CD8-positive, alpha-beta memory T cell (primary cell): ENCODE results near the gene C1QTNF12. TPM values are rescaled to one million over a fixed set of nuclear protein-coding genes. Genes with fewer than 3 reads are reported as not detected.

ENCODE experiments used
- CTCF ChIA-PET: fragments of 350-600 bp; sonication (Branson Sonifier 250); formaldehyde crosslinking; loops from one replicate; lab custom pipeline; 2021; ENCODE audit warnings: antibody characterized with exemption; lab: Charles Lee
- POLR2A ChIA-PET: fragments of 350-600 bp; sonication (Branson Sonifier 250); formaldehyde crosslinking; loops from one replicate; lab custom pipeline; 2021; ENCODE audit warnings: antibody characterized with exemption; lab: Charles Lee
- DNase-seq, 5 donors: peaks; one replicate each; pipeline versions ENCODE4 v3.0.0 to v3.0.0-alpha.2; 2020 to 2022; ENCODE audit warnings: mixed read lengths in 1 of 5
- H3K27ac ChIP-seq: one replicate; pipeline ENCODE4 v1.7.0; 2013; ENCODE audit warnings: low read depth, mild to moderate bottlenecking, low read length, moderate library complexity
- H3K27me3 ChIP-seq: 2 replicates; pipeline ENCODE4 v1.7.0; 2013; ENCODE audit warnings: low read length, mild to moderate bottlenecking; ENCODE audit not compliant: insufficient read depth, poor library complexity, severe bottlenecking
- H3K36me3 ChIP-seq: 2 replicates; pipeline ENCODE4 v1.7.0; 2013; ENCODE audit warnings: mild to moderate bottlenecking, low read length, moderate library complexity; ENCODE audit not compliant: insufficient read depth
- H3K4me1 ChIP-seq: 2 replicates; pipeline ENCODE4 v1.7.0; 2013; ENCODE audit warnings: mild to moderate bottlenecking, low read length, moderate library complexity; ENCODE audit not compliant: insufficient read depth
- H3K4me3 ChIP-seq: 2 replicates; pipeline ENCODE4 v1.7.0; 2013; ENCODE audit warnings: mild to moderate bottlenecking, low read length
- H3K9me3 ChIP-seq: 2 replicates; pipeline ENCODE4 v1.7.0; 2013; ENCODE audit warnings: mild to moderate bottlenecking, low read length
- H3K27ac Mint-ChIP-seq, 8 donors: one replicate each; pipeline ENCODE4 v1.8.0; 2020 to 2021; ENCODE audit warnings: mixed read lengths in 8 of 8, mild to moderate bottlenecking in 6 of 8, inconsistent platforms in 3 of 8, moderate library complexity in 3 of 8
- H3K27me3 Mint-ChIP-seq, 2 donors: one replicate each; pipeline ENCODE4 v1.8.0; 2020 to 2021; ENCODE audit warnings: mixed read lengths in 2 of 2, mild to moderate bottlenecking in 1 of 2, moderate library complexity in 1 of 2
- H3K36me3 Mint-ChIP-seq, 3 donors: one replicate each; pipeline ENCODE4 v1.8.0; 2020 to 2021; ENCODE audit warnings: mixed read lengths in 3 of 3, inconsistent platforms in 1 of 3, mild to moderate bottlenecking in 1 of 3
- H3K4me1 Mint-ChIP-seq, 3 donors: one replicate each; pipeline ENCODE4 v1.8.0; 2020 to 2021; ENCODE audit warnings: mixed read lengths in 3 of 3, inconsistent platforms in 1 of 3, mild to moderate bottlenecking in 1 of 3
- H3K4me3 Mint-ChIP-seq, 7 donors: one replicate each; pipeline ENCODE4 v1.8.0; 2020 to 2021; ENCODE audit warnings: mixed read lengths in 7 of 7, mild to moderate bottlenecking in 6 of 7, moderate library complexity in 4 of 7, inconsistent platforms in 2 of 7
- H3K9me3 Mint-ChIP-seq, 5 donors: one replicate each; pipeline ENCODE4 v1.8.0; 2020 to 2022; ENCODE audit warnings: mixed read lengths in 5 of 5, mild to moderate bottlenecking in 3 of 5, moderate library complexity in 2 of 5, inconsistent platforms in 1 of 5
- polyA plus RNA-seq: library from polyadenylated mRNA; unstranded; fragments of 300-500 nt; fragmentation: Illumina TruSeq; gene quantifications from one replicate; pipeline ENCODE4 v1.2.3, GENCODE V29; 2021
- total RNA-seq, 2 experiments: library from RNA; stranded (reverse); gene quantifications; one replicate each; pipeline ENCODE4 v1.2.3, GENCODE V29; 2021

C1QTNF12 gene
- total and polyA plus RNA-seq, 3 experiments from 2014 or later: 0.51 to 1.1 TPM; not detected in 1

DNA sequence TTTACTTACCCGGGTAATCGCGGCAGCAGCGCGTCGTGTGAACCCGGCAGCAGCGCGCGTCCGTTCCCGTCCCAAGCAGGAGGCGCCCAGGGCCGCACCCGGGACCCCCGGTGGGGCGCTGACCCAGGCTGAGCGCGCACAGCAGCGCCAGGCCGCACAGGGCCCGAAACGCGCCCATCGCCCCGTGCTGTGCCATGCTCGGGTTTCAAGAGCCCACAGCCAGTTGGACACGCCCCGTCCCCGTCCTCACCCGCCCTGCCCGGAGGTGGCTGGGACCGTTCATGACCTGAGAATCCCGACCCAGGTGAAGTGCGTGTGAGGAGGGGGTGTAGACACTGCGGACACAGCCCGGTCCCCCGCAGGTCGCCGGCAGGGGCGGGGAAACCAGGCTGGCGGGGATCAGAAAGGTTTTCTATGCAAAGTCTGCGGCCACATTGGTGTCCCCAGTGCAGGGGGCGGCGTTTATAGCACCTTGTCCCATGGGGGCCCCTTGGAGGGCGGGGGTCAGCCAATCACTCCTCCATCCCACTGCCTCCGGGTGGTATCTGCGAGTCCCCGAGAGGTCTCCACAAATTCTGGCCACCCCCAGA is 40.1 kb downstream of the C1QTNF12 start, which contains the start of gene TNFRSF18:
Gene TNFRSF18 (minus strand): TSS at position 217 of the 590 bp plus-strand sequence. CDS start 21 bp downstream, at position 196.
- Mint-ChIP-seq H3K27me3 (no peaks in the 10 kb centered on the region), H3K4me3 (peak within 1 kb of the TSS; percentile 30 to 83 (median 48)), H3K4me1 (peaks cover 10 to 24% (median 18%) of the 10 kb centered on the region in 3 donors), H3K36me3 (no peaks in the 10 kb centered on the region), H3K27ac (peak within 1 kb of the TSS in 5 of 8 donors; percentile 20 to 75 (median 36)), H3K9me3 (no peaks in the 10 kb centered on the region)
- CTCF ChIA-PET: interaction anchor here (1.0 kb wide), 1 partner anchor 84 kb away, joined by 4 read pairs; no protein-coding TSS in a partner anchor
- no peaks in the 10 kb centered on the region for H3K36me3 ChIP-seq
- H3K27ac ChIP-seq: no peak within 1 kb of the TSS
- POLR2A ChIA-PET: no interaction called here
- H3K4me1 ChIP-seq: peaks cover 27% of the 10 kb centered on the region
- DNase-seq: peak in 2 of 5 donors; percentile 23 to 51
- H3K27me3 ChIP-seq: no peaks in the 10 kb centered on the region
- no peaks in the 10 kb centered on the region for H3K9me3 ChIP-seq
- H3K4me3 ChIP-seq: no peak within 1 kb of the TSS

DNA sequence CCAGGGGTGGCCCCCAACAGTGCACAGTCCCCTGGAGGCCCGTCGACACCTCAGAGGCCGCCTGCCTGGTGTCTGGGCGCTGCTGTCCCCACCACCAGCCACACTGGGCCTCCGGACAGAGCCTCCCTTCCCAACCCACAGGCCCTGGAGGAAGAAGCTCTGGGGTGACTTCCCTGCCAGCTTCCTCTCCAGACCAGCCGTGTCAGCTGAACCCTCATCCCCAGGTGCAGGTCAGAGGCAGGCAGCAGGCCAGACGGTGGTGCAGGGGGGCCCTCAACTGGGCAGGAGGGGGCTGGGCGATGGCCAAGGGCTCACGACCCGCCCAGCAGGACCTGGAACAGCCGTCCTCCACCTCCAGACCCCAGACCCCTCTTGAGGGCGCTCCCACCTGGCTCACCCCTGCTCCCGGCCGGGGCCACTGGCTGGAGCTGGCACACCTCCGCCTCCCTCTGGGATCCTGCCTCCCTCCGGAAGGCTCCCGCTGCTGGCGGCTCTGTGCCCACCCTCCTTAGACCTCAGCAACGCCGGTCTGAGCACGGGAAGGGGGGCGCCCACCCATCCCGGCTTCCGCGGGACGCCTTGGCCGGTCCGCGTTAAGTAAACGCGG is 40.6 kb downstream of the C1QTNF12 start:
- peak overlapping the region in 1 of 8 donors; percentile 75 for H3K27ac Mint-ChIP-seq
- H3K4me1 Mint-ChIP-seq: peaks cover 9 to 24% (median 18%) of the 10 kb centered on the region in 3 donors
- Histone ChIP-seq H3K27me3 (no peaks in the 10 kb centered on the region), H3K9me3 (no peaks in the 10 kb centered on the region), H3K27ac (no peak overlapping the region), H3K4me3 (no peak overlapping the region), H3K4me1 (peaks cover 27% of the 10 kb centered on the region), H3K36me3 (no peaks in the 10 kb centered on the region)
- ChIA-PET POLR2A (no interaction called here), CTCF (interaction anchor here (1.2 kb wide), 1 partner anchor 10 kb away, joined by 4 read pairs; no protein-coding TSS in a partner anchor)
- no peaks in the 10 kb centered on the region for H3K9me3 Mint-ChIP-seq
- H3K27me3 Mint-ChIP-seq: no peaks in the 10 kb centered on the region
- DNase-seq: peak in 2 of 5 donors; percentile 0 to 46
- H3K4me3 Mint-ChIP-seq: peak overlapping the region in 6 of 7 donors; percentile 23 to 74 (median 43)
- H3K36me3 Mint-ChIP-seq: no peaks in the 10 kb centered on the region

DNA sequence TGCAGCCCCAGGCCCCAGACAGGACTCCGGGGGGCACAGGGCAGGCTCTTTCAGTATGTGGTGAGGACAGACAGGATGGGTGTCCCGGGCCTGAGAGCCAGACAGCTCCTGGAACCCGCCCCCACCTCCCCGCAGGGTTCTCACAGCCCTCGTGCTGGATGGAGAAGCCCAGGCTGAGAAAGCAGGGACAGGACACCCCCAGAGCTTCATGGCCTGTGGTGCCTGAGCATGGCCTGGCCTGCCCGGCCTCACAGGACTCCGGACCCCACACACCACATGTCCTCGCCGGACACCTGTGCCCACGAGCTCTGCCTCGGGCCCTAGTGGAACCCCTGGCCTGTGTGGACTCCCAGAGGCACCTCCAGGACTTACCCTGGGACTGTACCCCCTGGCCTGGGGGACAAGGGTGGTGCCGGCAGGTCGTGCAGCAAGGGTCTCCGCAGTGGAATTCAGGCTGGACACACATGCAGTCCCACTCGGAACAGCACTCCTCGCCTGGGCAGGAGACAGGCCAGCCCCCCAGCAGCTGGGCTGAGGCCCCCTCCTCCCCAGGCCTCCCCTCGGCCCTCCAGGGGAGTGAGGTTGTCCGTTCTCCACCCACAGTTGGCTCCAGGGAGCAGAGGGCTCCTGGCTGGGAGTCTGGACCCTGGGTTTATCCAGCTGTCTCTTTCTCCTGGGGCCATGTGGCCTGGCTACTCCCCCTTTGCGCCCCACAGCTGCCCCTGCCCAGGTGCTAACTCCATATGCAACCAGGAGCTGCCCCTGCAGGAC is 41.3 kb downstream of the C1QTNF12 start:
- H3K4me1 ChIP-seq: peaks cover 33% of the 10 kb centered on the region
- Mint-ChIP-seq H3K27ac (peak overlapping the region in 2 of 8 donors; percentile 66 to 80), H3K36me3 (no peaks in the 10 kb centered on the region), H3K4me1 (peaks cover 9 to 28% (median 18%) of the 10 kb centered on the region in 3 donors), H3K4me3 (peak overlapping the region in 2 of 7 donors; percentile 12 to 70), H3K27me3 (no peaks in the 10 kb centered on the region), H3K9me3 (no peaks in the 10 kb centered on the region)
- H3K27ac ChIP-seq: no peak overlapping the region
- H3K4me3 ChIP-seq: no peak overlapping the region
- ChIA-PET CTCF (interaction anchor here (1.2 kb wide), 1 partner anchor 10 kb away, joined by 4 read pairs; no protein-coding TSS in a partner anchor), POLR2A (no interaction called here)
- no peaks in the 10 kb centered on the region for H3K36me3 ChIP-seq
- no peaks in the 10 kb centered on the region for H3K27me3 ChIP-seq
- DNase-seq: peak in 1 of 5 donors; percentile 40
- no peaks in the 10 kb centered on the region for H3K9me3 ChIP-seq

DNA sequence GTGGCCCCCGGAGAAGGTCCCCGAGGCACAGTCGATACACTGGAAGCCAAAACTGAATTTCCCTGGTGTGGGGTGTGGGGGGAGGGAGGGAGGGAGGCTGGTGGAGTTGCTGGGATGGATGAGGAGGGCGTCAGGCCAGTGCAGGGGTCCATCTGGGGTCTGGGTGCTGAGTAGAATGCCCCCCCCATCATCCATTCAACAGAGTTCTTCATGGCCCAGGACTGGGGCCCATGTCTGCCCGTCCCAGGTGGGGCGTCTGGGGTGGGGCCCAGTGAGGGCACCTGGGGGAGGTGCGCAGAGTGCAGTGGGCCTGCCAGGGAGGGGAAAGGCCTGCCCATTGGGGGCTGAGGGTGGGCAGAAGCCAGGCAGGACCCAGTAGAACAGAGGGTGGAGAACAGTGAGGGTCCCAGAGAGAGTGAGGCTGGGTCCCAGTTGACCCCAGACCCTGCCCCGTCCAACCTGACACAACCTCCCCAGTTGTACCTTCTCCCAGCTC is 42.0 kb downstream of the C1QTNF12 start:
- peaks cover 9 to 30% (median 15%) of the 10 kb centered on the region in 3 donors for H3K4me1 Mint-ChIP-seq
- DNase-seq: peak in 1 of 5 donors; percentile 36
- H3K36me3 Mint-ChIP-seq: no peaks in the 10 kb centered on the region
- Histone ChIP-seq H3K4me1 (peaks cover 34% of the 10 kb centered on the region), H3K4me3 (no peak overlapping the region), H3K27ac (no peak overlapping the region), H3K36me3 (no peaks in the 10 kb centered on the region), H3K9me3 (no peaks in the 10 kb centered on the region), H3K27me3 (no peaks in the 10 kb centered on the region)
- no peaks in the 10 kb centered on the region for H3K9me3 Mint-ChIP-seq
- POLR2A ChIA-PET: no interaction called here
- CTCF ChIA-PET: interaction anchor here (1.2 kb wide), 1 partner anchor 11 kb away, joined by 4 read pairs; no protein-coding TSS in a partner anchor
- peak overlapping the region in 1 of 7 donors; percentile 70 for H3K4me3 Mint-ChIP-seq
- H3K27ac Mint-ChIP-seq: peak overlapping the region in 2 of 8 donors; percentile 66 to 80
- H3K27me3 Mint-ChIP-seq: no peaks in the 10 kb centered on the region

DNA sequence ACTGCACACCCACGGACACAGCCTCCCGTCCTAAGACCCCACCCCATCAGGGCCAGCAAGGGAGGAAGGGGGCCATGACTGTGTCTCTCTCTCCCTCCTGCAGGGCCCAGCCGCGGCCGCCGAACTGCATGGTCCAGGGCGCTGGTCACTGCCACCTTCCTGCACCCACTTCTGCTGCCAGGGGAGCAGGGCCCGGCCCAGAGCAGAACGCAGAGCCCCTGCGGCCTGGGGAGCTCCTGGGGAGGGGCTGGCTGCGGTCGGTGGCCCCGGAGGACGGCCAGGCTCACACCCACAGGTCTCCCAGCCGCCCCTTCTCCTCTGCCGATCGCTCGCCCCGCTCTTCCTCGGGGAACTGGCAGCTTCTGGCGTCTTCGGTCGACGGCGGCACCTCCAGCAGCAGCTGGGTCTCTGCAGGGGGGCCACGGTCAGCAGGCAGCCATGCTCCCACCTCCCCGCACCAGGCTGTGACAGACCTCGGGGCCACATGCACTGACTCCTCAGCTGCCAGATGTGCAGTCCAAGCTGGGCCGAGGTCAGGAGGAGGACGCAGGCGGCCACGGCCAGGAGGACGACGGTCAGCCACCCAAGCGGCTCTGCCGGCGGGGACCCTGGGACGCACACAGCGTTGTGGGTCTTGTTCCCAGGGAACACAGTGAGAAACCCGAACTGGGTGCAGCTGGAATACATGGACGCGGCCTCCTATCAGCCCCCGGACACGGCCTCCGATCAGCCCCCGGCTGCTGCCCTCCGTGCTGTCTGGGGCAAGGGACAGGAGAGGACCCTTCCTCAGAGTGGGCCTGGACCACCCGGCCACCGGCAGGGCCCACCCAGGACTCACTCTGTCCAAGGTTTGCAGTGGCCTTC is 42.7 kb downstream of the C1QTNF12 start:
- H3K4me3 Mint-ChIP-seq: peak overlapping the region in 1 of 7 donors; percentile 16
- CTCF ChIA-PET: no interaction called here

DNA sequence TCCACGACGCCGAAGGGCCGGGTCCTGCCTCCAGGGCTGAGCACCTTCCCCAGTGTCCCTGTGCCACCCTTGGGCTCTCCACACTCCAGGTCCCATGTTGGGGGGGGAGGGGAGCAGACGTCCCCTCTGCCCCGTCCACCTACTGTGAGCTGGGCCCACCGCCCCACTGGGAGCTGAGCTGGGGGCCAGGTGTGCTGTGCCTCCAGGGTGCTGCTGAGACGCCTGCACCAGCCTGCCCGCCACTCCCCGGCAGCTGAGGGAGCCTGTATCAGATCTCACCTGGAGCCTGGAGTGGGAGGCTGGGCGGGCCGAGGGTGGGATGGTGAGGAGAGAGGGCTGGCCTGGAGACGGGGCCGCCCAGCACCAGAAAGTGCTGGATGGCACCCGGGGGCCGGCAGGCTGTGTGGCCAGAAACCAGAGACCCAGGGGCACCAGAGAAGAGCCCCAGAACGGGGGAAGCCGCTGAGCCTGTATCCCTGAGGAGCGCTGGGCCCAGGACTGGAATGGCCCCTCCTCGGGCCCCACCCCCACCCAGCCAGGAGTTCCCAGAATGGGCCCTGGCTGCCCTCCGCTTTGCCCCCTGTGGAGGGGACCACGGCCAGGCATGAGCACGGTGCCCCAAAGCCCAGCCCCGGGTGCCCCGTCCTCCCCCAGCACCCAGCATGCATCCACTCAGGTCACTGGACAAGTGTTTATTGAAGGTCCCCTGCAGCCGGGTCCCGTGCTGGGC is 43.5 kb downstream of the C1QTNF12 start:
- peak in 2 of 5 donors; percentile 1 to 47 for DNase-seq
- Histone ChIP-seq H3K4me3 (no peak overlapping the region), H3K9me3 (no peaks in the 10 kb centered on the region), H3K27me3 (no peaks in the 10 kb centered on the region), H3K36me3 (no peaks in the 10 kb centered on the region), H3K4me1 (peaks cover 24% of the 10 kb centered on the region), H3K27ac (no peak overlapping the region)
- no peaks in the 10 kb centered on the region for H3K27me3 Mint-ChIP-seq
- CTCF ChIA-PET: no interaction called here
- no peaks in the 10 kb centered on the region for H3K9me3 Mint-ChIP-seq
- peaks cover 3 to 17% (median 3%) of the 10 kb centered on the region in 3 donors for H3K4me1 Mint-ChIP-seq
- POLR2A ChIA-PET: no interaction called here
- no peak overlapping the region for H3K4me3 Mint-ChIP-seq
- H3K27ac Mint-ChIP-seq: peak overlapping the region in 2 of 8 donors; percentile 4 to 89
- H3K36me3 Mint-ChIP-seq: no peaks in the 10 kb centered on the region

More for the DNA sequence above, 42.7 kb downstream of the C1QTNF12 start:
- Histone ChIP-seq H3K4me3 (no peak overlapping the region), H3K9me3 (no peaks in the 10 kb centered on the region), H3K4me1 (peaks cover 27% of the 10 kb centered on the region), H3K27ac (no peak overlapping the region), H3K27me3 (no peaks in the 10 kb centered on the region), H3K36me3 (no peaks in the 10 kb centered on the region)
- DNase-seq: peak in 1 of 5 donors; percentile 46
- peak overlapping the region in 2 of 8 donors; percentile 43 to 65 for H3K27ac Mint-ChIP-seq
- H3K36me3 Mint-ChIP-seq: no peaks in the 10 kb centered on the region
- H3K27me3 Mint-ChIP-seq: no peaks in the 10 kb centered on the region
- H3K4me1 Mint-ChIP-seq: peaks cover 7 to 25% (median 10%) of the 10 kb centered on the region in 3 donors
- POLR2A ChIA-PET: no interaction called here
- no peaks in the 10 kb centered on the region for H3K9me3 Mint-ChIP-seq
